GM08714 (cell line): ENCODE measurements around the gene CCDC97.
"Not testable (repeated sequence)": the region's sequence is repeated elsewhere in the genome, so short reads cannot be mapped to it uniquely, and the experiment has no call there.

ENCODE experiments used
- H3K4me3 ChIP-seq: fragments of 200-500 bp; sonication (Bioruptor generic); 2 replicates; pipeline ENCODE4 v1.5.1; 2014; ENCODE audit warnings: mild to moderate bottlenecking, low read length, inconsistent platforms
- ZNF274 ChIP-seq: IDR thresholded peaks from 2 replicates; pipeline ENCODE4 v1.6.1; 2012; ENCODE audit warnings: mild to moderate bottlenecking, low read depth, low read length

The CCDC97 gene

DNA sequence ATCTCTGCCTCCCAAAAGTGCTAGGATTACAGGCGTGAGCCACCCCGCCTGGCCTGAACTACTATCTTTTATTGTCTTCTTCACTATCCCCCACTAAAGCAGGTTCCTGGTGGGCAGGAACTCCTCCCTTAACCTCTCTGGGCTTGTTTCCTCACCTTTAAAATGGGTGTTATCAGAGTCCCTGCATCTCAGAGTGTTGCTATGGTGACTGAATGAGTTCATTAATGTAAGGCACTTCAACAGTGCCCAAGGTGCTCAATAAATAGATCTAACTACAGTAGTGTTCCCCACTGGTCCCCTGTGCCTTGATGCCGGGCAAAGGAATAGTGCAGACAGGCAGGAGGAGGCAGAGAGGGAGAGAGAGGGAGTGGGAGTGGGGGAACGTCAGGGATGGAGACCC lies 20.5 kb downstream of the CCDC97 start:
- H3K4me3 ChIP-seq = no peak overlapping the region
- no peak for TF ChIP-seq ZNF274

DNA sequence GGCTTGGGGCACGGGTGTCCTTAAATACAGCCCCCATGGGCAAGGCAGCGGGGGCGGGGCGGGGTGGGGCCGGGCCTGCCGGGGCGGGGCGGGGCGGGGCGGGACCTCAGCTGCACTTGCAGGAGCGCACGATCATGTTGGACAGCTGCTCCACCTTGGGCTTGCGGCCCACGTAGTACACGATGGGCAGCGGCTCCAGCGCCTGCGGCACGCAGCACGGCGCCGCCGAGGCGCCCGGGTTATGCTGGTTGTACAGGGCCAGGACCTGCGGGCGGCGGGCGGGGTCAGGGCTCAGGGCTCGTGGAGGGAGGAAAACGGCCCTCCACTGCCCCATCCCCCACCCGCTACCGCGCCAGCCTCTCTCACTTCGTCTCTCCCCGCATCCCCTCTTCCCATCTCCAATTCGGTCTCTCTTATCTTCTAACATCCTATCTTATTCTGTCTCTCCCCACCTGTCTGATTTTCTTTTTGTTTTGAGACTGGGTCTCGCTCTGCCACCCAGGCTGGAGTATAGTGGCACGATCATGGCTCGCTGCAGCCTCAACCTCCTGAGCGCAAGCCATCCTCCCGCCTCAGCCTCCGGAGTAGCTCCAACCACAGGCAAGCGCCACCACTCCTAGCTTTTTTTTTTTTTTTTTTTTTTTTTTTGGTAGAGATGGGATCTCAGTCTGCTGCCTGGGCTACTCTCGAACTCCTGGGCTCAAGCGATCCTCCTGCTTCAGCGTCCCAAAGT lies 21.1 kb downstream of the CCDC97 start:
- no peak for TF ChIP-seq ZNF274
- H3K4me3 ChIP-seq = no peak overlapping the region

DNA sequence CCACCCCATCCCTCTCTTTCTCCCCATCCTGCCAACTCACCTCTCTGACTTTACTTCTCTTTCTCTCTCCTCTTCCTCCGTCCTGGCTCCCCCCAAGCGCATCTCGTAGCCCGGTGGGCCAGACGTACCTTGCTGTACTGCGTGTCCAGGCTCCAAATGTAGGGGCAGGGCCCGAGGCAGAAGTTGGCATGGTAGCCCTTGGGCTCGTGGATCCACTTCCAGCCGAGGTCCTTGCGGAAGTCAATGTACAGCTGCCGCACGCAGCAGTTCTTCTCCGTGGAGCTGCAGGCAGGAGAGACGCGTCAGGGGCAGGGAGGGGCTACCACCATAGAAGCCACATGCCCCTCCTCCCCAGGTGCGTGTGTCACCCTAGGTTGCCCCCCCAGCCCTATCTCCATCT lies 22.0 kb downstream of the CCDC97 start:
- H3K4me3 ChIP-seq = no peak overlapping the region
- no peak for TF ChIP-seq ZNF274

GRCh38 chr19:41332468-41332867 lies 22.5 kb downstream of the CCDC97 start:
- TF ChIP-seq ZNF274 = no peak
- H3K4me3 ChIP-seq = no peak overlapping the region

- no peak for TF ChIP-seq ZNF274
- H3K4me3 ChIP-seq = no peak overlapping the region
These were observed 24.8 kb downstream of the CCDC97 start for GRCh38 chr19:41334793-41335192.

DNA sequence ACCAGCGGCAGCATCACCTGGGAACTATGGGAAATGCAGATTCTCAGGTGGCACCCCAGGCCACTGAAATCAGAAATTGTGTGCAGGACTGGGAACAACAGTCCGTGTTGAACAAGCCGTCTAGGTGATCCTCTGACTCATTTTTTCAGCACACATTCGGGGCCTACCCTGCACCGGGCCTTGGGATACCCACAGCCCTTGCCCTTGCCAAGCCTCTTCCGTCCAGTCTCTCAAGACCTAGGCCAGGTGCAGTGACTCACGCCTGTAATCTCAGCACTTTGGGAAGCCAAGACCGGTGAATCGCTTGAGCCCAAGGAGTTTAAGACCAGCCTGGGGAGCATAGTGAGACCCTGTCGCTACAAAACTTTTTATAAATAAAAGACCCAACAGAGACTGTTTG lies 25.5 kb downstream of the CCDC97 start:
- TF ChIP-seq ZNF274 = no peak
- H3K4me3 ChIP-seq = no peak overlapping the region

- no peak for TF ChIP-seq ZNF274
- no peak overlapping the region for H3K4me3 ChIP-seq
These were observed 30.0 kb downstream of the CCDC97 start for GRCh38 chr19:41339936-41340335.

DNA sequence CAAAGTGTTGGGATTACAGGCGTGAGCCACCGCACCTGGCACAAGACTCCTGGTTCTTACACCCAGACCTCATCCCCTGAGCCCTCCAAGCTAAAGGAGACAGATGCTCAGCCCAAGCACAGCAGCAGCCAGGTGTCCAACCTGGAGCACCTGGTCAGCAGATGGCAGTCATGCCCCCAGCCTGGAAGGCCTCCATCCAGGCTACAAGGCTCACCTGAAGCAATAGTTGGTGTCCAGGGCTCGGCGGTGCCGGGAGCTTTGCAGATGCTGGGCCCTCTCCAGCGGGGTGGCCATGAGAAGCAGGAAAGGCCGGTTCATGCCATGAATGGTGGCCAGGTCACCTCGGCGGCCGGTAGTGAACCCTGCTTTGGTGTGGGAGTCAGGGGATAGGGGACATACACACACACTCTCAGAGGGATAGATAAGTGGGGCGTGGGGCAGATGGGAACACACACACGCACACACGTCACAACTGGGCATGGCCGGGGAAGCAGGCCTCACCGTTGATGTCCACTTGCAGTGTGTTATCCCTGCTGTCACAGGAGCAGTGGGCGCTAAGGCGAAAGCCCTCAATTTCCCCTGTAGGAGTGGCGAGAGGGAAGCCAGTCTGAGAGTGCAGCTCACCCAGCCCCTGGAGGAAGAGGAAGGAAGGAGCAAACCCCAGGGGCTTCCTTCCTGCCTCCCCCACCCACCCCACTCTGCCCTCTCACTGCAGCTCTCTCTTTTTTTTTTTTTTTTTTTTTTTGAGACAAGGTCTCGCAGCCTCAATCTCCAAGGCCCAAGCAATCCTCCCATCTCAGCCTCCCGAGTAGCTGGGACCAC lies 31.9 kb downstream of the CCDC97 start:
- H3K4me3 ChIP-seq = no peak overlapping the region

DNA sequence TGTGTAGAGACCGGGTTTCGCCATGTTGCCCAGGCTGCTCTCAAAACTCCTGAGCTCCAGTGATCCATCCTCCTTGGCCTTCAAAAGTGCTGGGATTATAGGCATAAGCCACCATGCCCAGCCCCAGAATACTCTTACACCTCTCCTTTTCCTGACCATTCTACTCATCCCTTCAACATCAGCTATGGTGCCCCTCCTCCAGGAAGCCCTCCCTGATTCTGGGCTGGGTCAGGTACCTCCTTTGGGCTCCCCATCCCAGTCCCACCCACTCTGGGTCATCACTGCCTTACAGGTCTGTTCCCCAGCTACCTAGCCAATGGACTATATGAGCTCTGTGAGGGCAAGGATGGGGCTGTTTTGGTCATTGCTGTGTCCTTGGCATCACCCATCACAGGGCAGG lies 34.2 kb downstream of the CCDC97 start:
- TF ChIP-seq ZNF274 = no peak
- no peak overlapping the region for H3K4me3 ChIP-seq

More for the DNA sequence above, 31.9 kb downstream of the CCDC97 start:
- no peak for TF ChIP-seq ZNF274

DNA sequence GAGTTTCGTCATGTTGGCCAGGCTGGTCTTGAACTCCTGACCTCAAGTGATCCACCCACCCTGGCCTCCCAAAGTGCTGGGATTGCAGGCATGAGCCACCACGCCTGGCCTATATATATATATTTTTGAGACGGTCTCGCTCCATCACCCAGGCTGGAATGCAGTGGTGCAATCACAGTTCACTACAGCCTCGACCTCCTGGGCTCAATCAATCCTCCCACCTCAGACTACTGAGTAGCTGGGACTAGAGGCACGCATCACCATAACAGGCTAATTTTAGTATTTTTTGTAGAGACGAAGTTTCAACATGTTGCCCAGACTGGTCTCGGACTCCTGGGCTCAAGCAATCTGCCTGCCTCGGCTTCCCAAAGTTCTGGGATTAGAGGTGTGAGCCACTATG lies 36.9 kb downstream of the CCDC97 start:
- H3K4me3 ChIP-seq = not testable (repeated sequence)

- no peak for TF ChIP-seq ZNF274
- H3K4me3 ChIP-seq = peak overlapping the region; percentile 78
These were observed 40.9 kb downstream of the CCDC97 start for GRCh38 chr19:41350735-41351338.

DNA sequence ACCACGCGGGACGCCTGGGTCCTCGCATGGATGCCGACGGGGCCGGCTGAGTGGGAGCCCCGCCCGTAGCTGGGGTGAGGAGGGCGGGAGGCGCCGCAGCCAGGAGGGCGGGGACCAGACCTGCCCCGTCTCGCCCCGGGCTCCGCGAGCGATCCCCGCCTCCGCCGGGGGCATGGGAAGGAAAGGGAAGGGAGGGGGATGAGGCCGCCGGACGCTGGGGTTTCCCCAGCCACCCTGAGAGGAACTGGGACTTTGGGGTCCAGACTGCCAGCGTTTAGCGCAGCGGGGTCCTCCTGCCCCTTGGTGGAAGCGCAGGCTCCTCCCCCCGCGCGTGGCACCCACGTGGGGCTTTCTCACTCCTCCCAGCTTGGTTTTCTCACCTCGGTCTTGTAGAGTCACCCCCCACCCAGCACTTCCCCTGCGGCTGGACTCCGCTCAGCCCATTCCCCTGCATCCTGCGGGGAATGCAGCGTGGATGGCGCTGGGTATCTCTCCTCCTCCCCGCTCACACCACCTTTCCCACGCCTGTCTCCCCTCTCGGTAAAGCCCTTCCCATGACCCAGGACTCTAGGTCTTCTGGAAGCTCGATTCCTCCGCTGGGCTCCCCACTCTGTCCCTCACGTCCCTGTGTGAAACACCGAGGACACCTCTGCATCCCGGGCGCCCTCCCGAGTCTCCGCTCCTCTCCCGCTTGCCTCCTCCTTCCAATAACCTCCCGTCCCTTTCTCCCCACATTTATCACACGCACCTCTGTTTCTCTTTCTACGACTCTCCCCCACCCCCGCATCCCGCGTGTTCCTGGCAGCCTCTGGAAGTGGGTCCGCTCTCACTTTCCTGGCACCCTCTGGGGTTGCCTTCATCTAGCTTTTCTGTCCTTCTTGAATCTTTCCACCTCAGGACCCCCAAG lies 41.6 kb downstream of the CCDC97 start:
- no peak for TF ChIP-seq ZNF274
- peak overlapping the region; percentile 78 for H3K4me3 ChIP-seq

- peak overlapping the region; percentile 78 for H3K4me3 ChIP-seq
These were observed 42.3 kb downstream of the CCDC97 start for GRCh38 chr19:41352279-41352608.

More at GRCh38 chr19:41352279-41352608, 42.3 kb downstream of the CCDC97 start:
- no peak for TF ChIP-seq ZNF274
